WTC11 (cell line): ENCODE data around the gene LCLAT1. TPM values are rescaled to one million over a fixed set of nuclear protein-coding genes. Genes with fewer than 3 reads are reported as not detected.

ENCODE experiments used
- ATAC-seq: fragments of 200-7000 bp; cut with Tn5 transposase; 2 replicates; pipeline ENCODE4 v1.10.0; 2021; ENCODE audit warnings: mild to moderate bottlenecking, moderate library complexity
- CTCF ChIA-PET: fragments of 300-600 bp; sonication (Branson Sonifier 250); formaldehyde crosslinking; loops from one replicate; lab custom pipeline; 2021; ENCODE audit warnings: antibody characterized with exemption; lab: Charles Lee
- POLR2A ChIA-PET: fragments of 350-600 bp; sonication (Branson Sonifier 250); formaldehyde crosslinking; loops from one replicate; lab custom pipeline; 2021; ENCODE audit warnings: antibody characterized with exemption; lab: Charles Lee
- DNase-seq: peaks from one replicate; pipeline ENCODE4 v3.0.0; 2021; ENCODE audit warnings: low spot score
- H3K27ac Mint-ChIP-seq: 2 replicates; pipeline ENCODE4 v1.8.0; 2021; ENCODE audit warnings: mixed read lengths
- H3K27me3 Mint-ChIP-seq: 2 replicates; pipeline ENCODE4 v1.8.0; 2021; ENCODE audit warnings: low read depth, mild to moderate bottlenecking, moderate library complexity, mixed read lengths
- H3K36me3 Mint-ChIP-seq: 2 replicates; pipeline ENCODE4 v1.8.0; 2021; ENCODE audit warnings: mixed read lengths
- H3K4me1 Mint-ChIP-seq: 2 replicates; pipeline ENCODE4 v1.8.0; 2022; ENCODE audit warnings: mixed read lengths
- H3K4me3 Mint-ChIP-seq: 2 replicates; pipeline ENCODE4 v1.8.0; 2021; ENCODE audit warnings: mild to moderate bottlenecking, moderate library complexity, mixed read lengths
- H3K9me3 Mint-ChIP-seq: 2 replicates; pipeline ENCODE4 v1.8.0; 2021; ENCODE audit warnings: mixed read lengths
- AR ChIP-seq: fragments of 250-450 bp; sonication (Bioruptor Pico); IDR thresholded peaks from 2 replicates; pipeline ENCODE4 v1.9.0; 2021; ENCODE audit warnings: mild to moderate bottlenecking
- ATF3 ChIP-seq: sonication (generic); formaldehyde crosslinking; conservative IDR thresholded peaks from 2 replicates; pipeline ENCODE4 v1.8.1; 2022; ENCODE audit warnings: mild to moderate bottlenecking, missing genetic modification reagents
- ESRRA ChIP-seq: sonication (generic); formaldehyde crosslinking; IDR thresholded peaks from 2 replicates; pipeline ENCODE4 v1.8.1; 2022; ENCODE audit warnings: mild to moderate bottlenecking, missing genetic modification reagents, borderline replicate concordance
- GABPB1 ChIP-seq: sonication (generic); formaldehyde crosslinking; IDR thresholded peaks from 2 replicates; pipeline ENCODE4 v1.8.1; 2023; ENCODE audit warnings: mild to moderate bottlenecking, missing genetic modification reagents
- HMGA2 ChIP-seq: fragments of 250-450 bp; sonication (Bioruptor Pico); IDR thresholded peaks from 2 replicates; pipeline ENCODE4 v1.4.0; 2021; ENCODE audit warnings: mild to moderate bottlenecking, moderate library complexity
- MYBL2 ChIP-seq: sonication (generic); formaldehyde crosslinking; IDR thresholded peaks from 2 replicates; pipeline ENCODE4 v1.8.1; 2023; ENCODE audit warnings: mild to moderate bottlenecking, moderate library complexity, missing genetic modification reagents
- NR2C2 ChIP-seq: sonication (generic); formaldehyde crosslinking; IDR thresholded peaks from 2 replicates; pipeline ENCODE4 v1.8.0; 2022; ENCODE audit warnings: mild to moderate bottlenecking, missing genetic modification reagents
- OVOL2 ChIP-seq: fragments of 250-450 bp; sonication (Bioruptor Pico); IDR thresholded peaks from 2 replicates; pipeline ENCODE4 v1.9.0; 2021; ENCODE audit warnings: mild to moderate bottlenecking, borderline replicate concordance
- SOX15 ChIP-seq: fragments of 250-450 bp; sonication (Bioruptor Pico); IDR thresholded peaks from 2 replicates; pipeline ENCODE4 v1.9.0; 2021; ENCODE audit warnings: mild to moderate bottlenecking
- ZBTB21 ChIP-seq: sonication (generic); formaldehyde crosslinking; IDR thresholded peaks from 2 replicates; pipeline ENCODE4 v1.8.1; 2023; ENCODE audit warnings: mild to moderate bottlenecking, missing genetic modification reagents, borderline replicate concordance
- ZNF121 ChIP-seq: sonication (generic); formaldehyde crosslinking; IDR thresholded peaks from 2 replicates; pipeline ENCODE4 v1.8.0; 2023; ENCODE audit warnings: missing genetic modification reagents
- ZNF232 ChIP-seq: sonication (generic); formaldehyde crosslinking; IDR thresholded peaks from 2 replicates; pipeline ENCODE4 v1.8.0; 2022; ENCODE audit warnings: mild to moderate bottlenecking, missing genetic modification reagents
- ZNF281 ChIP-seq: sonication (generic); formaldehyde crosslinking; IDR thresholded peaks from 2 replicates; pipeline ENCODE4 v1.8.0; 2023; ENCODE audit warnings: mild to moderate bottlenecking, missing genetic modification reagents
- total RNA-seq: library from RNA; stranded (reverse); gene quantifications from 3 replicates; pipeline ENCODE4 v1.2.3, GENCODE V29; 2021
- TF ChIP-seq, protein P1 (sequence below): fragments of 250-450 bp; sonication (Bioruptor Pico); IDR thresholded peaks from 2 replicates; pipeline ENCODE4 v1.9.0; 2021; ENCODE audit warnings: mild to moderate bottlenecking, borderline replicate concordance
- TF ChIP-seq, protein P2 (sequence below): fragments of 250-450 bp; sonication (Bioruptor Pico); IDR thresholded peaks from 2 replicates; pipeline ENCODE4 v2.1.2; 2022; ENCODE audit warnings: mild to moderate bottlenecking, moderate library complexity

The LCLAT1 gene
- total RNA-seq, 1 experiment from 2014 or later = 22.3 TPM

GRCh38 chr2:30527411-30527810 lies 80.4 kb downstream of the LCLAT1 start (continued):
- TF ChIP-seq, protein P1, sequence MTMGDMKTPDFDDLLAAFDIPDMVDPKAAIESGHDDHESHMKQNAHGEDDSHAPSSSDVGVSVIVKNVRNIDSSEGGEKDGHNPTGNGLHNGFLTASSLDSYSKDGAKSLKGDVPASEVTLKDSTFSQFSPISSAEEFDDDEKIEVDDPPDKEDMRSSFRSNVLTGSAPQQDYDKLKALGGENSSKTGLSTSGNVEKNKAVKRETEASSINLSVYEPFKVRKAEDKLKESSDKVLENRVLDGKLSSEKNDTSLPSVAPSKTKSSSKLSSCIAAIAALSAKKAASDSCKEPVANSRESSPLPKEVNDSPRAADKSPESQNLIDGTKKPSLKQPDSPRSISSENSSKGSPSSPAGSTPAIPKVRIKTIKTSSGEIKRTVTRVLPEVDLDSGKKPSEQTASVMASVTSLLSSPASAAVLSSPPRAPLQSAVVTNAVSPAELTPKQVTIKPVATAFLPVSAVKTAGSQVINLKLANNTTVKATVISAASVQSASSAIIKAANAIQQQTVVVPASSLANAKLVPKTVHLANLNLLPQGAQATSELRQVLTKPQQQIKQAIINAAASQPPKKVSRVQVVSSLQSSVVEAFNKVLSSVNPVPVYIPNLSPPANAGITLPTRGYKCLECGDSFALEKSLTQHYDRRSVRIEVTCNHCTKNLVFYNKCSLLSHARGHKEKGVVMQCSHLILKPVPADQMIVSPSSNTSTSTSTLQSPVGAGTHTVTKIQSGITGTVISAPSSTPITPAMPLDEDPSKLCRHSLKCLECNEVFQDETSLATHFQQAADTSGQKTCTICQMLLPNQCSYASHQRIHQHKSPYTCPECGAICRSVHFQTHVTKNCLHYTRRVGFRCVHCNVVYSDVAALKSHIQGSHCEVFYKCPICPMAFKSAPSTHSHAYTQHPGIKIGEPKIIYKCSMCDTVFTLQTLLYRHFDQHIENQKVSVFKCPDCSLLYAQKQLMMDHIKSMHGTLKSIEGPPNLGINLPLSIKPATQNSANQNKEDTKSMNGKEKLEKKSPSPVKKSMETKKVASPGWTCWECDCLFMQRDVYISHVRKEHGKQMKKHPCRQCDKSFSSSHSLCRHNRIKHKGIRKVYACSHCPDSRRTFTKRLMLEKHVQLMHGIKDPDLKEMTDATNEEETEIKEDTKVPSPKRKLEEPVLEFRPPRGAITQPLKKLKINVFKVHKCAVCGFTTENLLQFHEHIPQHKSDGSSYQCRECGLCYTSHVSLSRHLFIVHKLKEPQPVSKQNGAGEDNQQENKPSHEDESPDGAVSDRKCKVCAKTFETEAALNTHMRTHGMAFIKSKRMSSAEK (CRISPR knock-in tag) = no peak

DNA sequence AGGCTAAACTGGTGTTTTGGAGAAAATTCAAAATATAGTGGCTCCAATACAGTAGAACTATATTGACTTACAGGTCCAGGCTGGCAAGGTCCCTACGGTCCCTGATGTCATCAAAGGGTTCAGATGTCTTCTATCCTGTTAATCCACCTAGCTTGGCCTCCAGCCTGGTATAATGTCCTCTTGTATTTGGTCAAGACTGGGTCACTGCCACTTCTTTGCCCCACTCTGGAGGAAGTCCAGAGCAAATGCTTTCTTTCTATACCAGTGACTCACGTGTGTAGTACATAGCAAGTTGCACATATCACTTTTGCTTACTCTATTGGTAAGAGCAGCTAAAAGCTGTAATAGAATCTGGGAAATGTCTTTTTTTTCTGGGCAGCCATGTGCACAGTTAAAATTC lies 80.8 kb downstream of the LCLAT1 start:
- Mint-ChIP-seq H3K27ac (no peak overlapping the region), H3K4me3 (no peak overlapping the region), H3K4me1 (peaks cover 5% of the 10 kb centered on the region), H3K36me3 (peaks cover under 1% of the 10 kb centered on the region; the same call in 1 of the 2 replicates), H3K9me3 (no peaks in the 10 kb centered on the region), H3K27me3 (no peaks in the 10 kb centered on the region)
- ATAC-seq = no peak
- POLR2A ChIA-PET = no interaction called here
- no peak for DNase-seq
- TF ChIP-seq SOX15 (CRISPR knock-in tag) (no peak), OVOL2 (CRISPR knock-in tag) (no peak), ZBTB21 (CRISPR knock-in tag) (no peak), AR (CRISPR knock-in tag) (no peak)
- TF ChIP-seq, protein P1 (CRISPR knock-in tag) = no peak
- CTCF ChIA-PET = no interaction called here

DNA sequence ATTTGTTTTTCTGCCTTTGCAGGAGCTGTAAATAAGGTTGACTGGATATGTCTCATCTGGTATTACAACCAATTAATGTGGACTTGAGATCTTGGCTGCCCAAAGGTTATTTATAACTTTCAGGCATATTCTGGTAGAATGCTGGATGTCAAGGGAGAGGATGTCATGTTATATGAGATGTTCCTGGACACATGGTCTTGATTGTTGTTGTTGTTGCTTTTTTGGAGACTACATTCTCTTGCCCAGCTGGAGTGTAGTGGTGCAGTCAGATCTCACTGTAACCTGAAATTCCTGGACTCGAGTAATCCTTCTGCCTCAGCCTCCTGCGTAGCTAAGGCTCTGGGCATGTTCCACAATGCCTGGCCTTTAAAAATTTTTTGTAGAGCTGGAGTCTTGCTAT lies 83.3 kb downstream of the LCLAT1 start:
- ChIA-PET POLR2A (no interaction called here), CTCF (no interaction called here)
- Mint-ChIP-seq H3K4me1 (no peaks in the 10 kb centered on the region), H3K4me3 (no peak overlapping the region), H3K36me3 (peaks cover 15% of the 10 kb centered on the region), H3K27me3 (no peaks in the 10 kb centered on the region), H3K27ac (no peak overlapping the region), H3K9me3 (peaks cover 4% of the 10 kb centered on the region)
- no peak for ATAC-seq
- no peak for DNase-seq
- no peak for TF ChIP-seq ZNF121
- TF ChIP-seq NR2C2 (CRISPR knock-in tag) = no peak
- TF ChIP-seq ZNF281 (CRISPR knock-in tag) = no peak
- no peak for TF ChIP-seq SOX15 (CRISPR knock-in tag)
- no peak for TF ChIP-seq ZNF232 (CRISPR knock-in tag)
- no peak for TF ChIP-seq ESRRA (CRISPR knock-in tag)
- TF ChIP-seq, protein P2, sequence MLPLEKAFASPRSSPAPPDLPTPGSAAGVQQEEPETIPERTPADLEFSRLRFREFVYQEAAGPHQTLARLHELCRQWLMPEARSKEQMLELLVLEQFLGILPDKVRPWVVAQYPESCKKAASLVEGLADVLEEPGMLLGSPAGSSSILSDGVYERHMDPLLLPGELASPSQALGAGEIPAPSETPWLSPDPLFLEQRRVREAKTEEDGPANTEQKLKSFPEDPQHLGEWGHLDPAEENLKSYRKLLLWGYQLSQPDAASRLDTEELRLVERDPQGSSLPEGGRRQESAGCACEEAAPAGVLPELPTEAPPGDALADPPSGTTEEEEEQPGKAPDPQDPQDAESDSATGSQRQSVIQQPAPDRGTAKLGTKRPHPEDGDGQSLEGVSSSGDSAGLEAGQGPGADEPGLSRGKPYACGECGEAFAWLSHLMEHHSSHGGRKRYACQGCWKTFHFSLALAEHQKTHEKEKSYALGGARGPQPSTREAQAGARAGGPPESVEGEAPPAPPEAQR (CRISPR knock-in tag) = no peak
- no peak for TF ChIP-seq MYBL2
- no peak for TF ChIP-seq GABPB1 (CRISPR knock-in tag)
- no peak for TF ChIP-seq HMGA2
- TF ChIP-seq ATF3 (CRISPR knock-in tag) = no peak
